NCI-H2196 treated with DMSO at 0.1 percent for 48 hours (cell line): ENCODE results near the gene DDX25.
"Not testable (repeated sequence)": the region's sequence is repeated elsewhere in the genome, so short reads cannot be mapped to it uniquely, and the experiment has no call there.

ENCODE experiments used
- DNase-seq: peaks from one replicate; lab custom pipeline; 2025; ENCODE audit not compliant: unreplicated experiment; lab: John Stamatoyannopoulos, UW

Gene DDX25

DNA sequence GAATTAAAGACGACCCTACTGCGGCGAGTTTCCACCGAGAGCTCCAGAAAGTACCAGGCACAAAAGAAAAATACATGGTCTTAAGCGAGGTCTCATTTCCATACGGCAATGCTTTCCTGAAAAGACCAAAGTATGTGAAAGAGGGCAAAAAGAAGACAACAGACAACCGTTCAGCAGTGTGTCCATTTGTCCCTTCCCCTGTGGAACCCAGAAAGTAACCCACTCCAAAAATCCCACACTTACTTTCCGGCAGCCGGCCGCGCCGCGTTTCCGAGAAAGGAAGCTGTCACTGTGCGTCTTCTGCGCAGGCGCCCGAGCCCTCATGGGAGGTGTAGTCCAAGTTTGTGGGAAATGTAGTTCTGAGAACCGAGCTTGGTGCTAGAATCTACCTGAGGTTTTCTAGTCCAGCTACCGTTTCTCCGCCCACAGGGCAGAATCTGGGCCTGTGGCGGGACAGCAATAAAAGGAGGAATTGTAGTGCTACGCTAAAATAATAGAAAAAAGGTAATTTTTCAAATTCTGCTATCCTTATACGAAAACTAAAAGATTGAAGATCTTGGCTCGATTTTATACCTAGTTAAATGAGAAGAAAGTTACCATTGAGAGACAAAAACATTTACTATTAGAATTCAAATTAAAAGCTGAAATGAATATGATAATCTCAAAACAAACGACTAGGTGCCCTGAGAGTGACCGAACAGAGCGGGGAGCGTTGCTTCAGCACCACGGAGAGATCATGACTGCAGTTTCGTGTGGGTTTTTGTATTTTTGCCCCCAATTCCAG is 1.2 kb upstream of the DDX25 start, which contains the start of gene PUS3:
Gene PUS3, minus strand, starts transcription at position 280 of the 784 bp plus-strand sequence. CDS start 6,922 bp downstream, outside the sequence.
- peak; percentile 91 for DNase-seq

DNA sequence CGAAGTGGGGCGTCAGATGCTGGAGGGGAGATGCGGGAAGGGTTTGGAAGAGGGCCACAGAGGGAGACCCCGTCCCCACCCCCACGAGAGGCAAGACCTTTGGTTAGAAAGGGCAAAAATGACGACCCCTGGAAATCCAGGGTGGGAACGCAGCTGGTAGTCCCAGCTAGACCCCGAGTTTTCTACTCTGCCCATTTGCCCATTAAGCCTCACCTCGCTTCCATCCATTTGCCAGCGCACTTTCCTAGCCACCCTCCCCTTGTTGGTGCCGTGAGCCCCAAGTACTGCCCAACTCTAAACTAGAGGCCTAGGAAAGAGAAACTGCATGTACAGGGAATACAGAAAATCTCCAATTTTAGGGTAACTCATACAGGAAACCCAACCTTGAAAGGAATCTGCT is 370 bp downstream of the DDX25 start:
- DNase-seq: no peak

DNA sequence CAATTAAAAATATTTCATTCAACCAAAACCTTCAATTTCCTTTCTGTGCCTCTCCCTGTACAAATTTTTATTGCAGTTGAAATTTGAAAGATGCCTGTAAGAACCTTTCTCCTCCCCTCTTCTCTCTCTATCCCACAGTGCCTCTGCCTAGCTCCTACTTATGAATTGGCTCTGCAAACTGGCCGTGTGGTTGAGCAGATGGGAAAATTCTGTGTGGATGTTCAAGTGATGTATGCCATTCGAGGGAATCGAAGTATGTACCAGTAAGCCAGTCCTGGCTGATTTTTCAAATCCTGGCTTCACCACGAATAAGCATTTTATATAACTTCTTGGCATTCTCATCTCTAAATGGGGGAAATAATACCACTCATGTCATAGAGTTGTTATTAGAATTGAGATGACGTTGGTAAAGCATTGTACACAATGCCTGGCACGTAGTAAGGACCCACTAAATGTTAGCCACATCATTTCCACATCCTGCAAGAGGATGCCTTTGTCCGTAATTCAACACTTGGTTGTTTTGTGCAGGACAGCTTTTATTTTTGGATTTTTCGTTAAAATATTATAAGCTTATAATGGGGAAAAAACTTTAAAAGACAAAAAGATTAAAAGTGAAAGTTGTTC is 6.0 kb downstream of the DDX25 start:
- no peak for DNase-seq

DNA sequence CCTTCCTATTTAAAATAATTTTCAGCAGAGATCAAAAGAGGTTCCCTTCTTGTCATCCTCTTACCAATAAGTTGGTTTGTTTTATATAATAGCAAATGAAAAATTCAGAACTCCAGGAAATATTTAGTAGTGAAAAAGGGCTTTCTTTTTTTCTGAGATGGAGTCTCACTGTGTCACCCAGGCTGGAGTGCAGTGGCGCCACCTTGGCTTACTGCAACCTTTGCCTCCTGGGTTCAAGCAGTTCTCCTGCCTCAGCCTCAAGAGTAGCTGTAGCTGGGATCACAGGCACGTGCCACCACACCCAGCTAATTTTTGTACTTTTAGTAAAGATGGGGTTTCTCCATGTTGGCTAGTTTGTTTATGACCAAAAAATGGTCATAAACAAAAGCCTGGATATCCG is 10.3 kb downstream of the DDX25 start:
- DNase-seq: not testable (repeated sequence)

DNA sequence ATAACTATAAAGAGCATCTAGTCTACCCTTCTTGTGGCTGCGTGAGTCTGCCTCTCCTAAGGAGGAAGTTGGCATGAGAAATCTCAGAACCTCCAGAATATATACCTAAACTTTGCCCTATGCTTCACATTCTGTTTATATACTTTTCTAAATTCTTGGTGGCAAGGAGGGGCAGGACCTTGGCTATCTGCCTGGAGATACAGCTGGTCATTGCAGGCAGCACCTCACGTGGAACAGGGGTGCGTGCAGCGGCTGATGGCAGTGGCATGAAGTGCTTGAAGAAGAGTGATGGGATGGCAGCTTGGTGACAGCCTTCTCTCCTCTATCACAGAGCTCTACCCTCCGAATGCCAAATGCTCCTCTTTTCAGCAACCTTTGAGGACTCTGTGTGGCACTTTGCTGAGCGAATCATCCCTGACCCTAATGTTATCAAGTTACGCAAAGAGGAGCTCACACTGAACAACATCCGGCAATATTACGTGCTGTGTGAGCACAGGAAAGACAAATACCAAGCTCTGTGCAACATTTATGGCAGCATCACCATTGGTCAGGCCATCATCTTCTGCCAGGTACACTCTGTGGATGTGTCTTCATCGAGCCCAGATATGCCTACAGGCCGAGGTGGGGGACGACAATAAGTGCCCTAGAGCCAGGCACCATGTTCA is 12.5 kb downstream of the DDX25 start:
- DNase-seq: no peak

DNA sequence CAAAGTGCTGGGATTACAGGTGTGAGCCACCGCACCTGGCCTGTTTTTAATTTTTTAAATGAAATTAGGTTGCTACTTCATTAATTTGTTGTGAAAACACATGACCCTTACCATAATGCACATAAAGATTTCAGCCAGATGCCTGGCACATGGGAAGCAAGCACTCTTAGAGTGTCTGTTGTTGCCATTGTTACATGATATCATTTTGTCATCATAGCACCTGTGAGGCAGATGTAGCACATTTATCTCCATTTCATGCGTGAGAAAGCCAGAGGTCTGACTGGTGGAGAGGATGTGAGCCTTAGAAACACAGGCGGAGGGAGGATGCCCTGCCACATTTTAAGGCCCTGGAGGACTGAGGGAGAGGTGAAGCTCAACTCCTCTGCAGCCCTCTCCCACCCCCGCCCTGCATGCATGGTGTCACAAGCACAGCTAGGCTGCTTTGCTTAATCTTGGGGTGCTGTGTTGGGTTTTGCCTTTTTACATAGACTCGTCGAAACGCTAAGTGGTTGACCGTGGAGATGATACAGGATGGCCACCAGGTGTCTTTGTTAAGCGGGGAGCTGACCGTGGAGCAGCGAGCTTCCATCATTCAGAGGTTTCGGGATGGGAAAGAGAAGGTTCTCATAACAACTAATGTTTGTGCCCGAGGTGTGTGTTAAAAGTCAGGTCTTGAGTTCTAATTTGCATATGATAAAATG is 14.0 kb downstream of the DDX25 start:
- DNase-seq: no peak

DNA sequence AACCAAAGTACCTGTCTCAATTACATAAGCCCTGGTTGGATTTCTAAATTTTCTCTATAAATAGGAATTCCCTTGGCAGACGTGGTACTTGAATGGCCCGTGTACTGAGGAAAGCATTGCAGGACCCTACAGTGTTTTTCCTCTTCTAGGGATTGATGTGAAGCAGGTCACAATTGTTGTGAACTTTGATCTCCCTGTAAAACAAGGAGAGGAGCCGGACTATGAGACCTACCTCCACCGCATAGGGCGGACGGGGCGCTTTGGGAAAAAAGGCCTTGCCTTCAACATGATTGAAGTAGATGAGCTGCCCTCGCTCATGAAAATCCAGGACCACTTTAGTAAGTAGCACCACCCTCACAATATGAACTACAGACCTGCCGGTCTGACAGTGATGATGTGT is 16.7 kb downstream of the DDX25 start:
- no peak for DNase-seq

DNA sequence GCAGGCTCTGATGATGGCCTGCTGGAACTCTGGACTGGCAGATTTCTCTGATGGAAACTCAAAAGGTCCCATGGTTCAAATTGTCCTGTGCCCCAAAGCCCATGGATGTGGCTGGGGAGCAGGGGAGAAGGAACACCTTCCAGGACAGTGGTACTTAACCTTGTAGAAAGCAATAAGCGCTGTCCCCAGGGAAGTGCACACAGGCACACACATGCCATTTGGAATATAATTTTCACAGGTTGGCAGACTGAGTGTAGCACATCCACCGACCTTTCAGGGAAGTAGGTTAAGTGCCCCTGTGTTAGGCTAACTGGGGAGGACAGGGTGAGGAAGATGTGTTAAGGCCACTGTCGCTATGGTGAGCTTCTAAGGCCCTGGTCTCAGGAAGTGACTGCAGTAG is 17.8 kb downstream of the DDX25 start:
- no peak for DNase-seq

DNA sequence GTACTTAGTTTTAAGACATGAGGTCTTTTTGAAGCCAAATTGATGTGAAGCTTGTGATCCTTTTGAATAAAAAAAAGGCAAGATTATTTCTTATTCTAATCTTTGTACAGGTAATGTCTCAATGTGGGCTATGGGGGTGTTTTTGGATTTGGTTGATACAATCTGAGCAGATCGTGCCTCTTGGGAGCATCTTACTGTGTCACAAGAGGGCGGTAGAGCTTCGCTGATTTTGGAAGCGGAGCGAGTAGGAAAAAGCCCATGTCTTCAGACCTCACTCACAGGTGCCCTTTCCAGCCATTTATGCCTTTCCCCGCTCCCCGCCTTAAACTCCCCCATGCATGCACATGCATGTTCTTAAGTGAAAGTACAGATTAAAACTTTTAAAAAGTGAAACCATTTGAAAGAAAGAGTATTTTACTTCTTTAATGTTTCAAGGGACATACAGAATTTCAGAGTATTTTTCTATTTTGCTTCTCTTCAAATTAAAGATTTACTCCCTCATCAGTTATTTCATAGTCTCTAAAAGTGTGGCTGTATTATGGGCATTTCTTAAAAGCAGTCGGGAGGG is 18.8 kb downstream of the DDX25 start:
- peak; percentile 48 for DNase-seq

DNA sequence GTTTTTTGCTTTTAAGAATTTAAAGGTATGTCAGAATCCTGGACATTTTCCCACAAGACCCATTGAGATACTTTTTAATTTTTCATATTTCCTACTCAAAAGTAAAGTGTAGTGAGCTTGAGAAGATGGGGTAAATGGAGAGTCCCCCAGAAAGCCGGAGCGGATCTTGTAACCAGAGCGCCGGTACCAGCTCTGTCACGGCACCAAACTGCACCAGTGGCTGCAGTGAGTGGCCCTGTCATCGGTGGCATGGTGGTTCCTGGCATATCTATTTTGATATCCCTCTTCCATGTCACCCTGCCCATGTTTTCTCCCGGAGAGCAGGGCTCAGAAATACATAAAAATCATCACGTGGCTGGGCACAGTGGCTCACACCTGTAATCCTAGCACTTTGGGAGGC is 19.3 kb downstream of the DDX25 start:
- DNase-seq: no peak

DNA sequence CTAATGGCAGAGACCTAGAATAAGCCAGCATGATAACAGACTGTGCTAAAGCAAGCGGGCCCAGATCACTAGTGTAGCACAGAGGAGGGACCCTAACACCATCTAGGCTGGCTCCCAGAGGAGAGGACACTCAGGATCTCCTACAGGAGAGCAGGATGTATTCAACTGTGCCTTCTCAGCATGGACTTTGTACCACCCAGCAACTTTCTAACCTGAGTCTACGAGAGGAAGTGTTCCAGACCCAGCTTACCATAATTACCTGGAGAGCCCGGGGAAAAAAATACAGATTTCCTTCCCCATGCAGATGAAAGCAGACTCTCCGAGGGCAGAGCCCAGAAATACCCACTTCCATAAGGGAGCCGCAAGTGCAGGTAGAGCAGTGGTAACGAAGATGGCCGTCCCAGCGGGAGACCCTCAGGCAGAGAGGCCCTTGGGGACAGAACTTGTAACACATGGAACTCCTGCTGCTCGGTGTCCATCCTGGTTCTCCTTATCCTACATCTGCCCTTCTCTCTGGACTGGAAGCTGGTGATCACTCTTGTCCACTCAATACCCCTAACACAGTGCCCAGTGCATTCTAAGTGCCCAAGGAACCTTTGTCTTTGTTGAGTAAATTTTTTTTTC is 20.2 kb downstream of the DDX25 start:
- no peak for DNase-seq

DNA sequence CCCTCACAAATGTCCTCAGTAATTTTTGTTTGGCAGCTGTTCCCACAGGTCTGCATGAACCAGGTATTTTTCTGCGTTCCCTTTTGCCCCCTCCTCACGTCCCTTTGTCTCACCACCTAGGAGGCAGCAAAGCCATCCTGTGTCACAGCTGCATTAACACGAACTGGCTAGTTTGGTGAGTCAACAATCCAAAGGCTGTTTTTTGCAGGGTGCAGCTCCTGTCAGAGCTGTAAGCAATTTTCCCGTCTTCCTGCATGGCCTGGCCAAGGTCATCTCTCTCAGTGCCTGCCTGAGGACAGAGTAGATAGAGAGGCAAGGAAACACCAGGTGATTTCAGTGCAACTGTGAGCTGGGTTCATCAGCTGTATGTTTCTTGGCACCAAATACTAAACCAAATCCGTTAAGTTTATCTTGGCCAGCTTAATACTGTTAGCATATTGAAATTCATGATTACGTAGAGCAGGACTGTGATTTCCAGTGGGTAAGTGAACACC is 21.0 kb downstream of the DDX25 start:
- no peak for DNase-seq

DNA sequence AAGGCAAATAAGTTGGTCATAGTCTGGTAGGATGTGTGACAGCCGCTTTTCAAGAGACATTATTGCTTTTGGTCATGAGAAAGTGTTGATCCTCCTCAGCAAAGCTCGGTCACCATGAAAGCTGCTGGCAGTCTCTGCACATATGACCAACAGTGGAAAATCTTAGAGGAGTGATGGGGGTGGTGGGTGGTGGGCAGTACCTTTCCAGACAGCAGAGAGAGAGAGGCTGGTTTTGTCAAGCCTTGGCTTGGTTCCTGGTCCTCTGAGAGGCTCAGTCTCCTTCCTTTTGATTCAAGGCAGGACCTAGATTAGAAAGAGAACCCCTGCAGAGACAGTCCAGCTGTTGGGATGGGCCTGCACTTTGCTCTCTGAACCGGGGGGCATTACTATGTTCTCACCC is 21.5 kb downstream of the DDX25 start:
- no peak for DNase-seq

DNA sequence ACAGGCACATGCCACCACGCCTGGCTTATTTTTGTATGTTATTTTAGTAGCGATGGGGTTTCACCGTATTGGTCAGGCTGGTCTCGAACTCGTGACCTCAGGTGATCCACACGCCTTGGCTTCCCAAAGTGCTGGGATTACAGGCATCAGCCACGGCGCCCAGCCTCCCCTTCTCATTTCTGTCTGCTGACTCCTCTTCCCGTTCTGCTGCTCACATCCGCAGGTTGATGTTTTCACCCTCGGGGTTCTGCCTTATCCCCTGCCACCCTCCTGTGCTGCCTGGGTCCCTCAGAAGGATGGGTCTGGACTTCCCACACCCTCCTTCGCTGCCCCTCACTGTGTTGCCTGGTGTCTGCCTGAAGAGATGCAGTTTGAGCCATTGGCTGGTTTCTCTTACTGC is 22.4 kb downstream of the DDX25 start:
- DNase-seq: no peak

DNA sequence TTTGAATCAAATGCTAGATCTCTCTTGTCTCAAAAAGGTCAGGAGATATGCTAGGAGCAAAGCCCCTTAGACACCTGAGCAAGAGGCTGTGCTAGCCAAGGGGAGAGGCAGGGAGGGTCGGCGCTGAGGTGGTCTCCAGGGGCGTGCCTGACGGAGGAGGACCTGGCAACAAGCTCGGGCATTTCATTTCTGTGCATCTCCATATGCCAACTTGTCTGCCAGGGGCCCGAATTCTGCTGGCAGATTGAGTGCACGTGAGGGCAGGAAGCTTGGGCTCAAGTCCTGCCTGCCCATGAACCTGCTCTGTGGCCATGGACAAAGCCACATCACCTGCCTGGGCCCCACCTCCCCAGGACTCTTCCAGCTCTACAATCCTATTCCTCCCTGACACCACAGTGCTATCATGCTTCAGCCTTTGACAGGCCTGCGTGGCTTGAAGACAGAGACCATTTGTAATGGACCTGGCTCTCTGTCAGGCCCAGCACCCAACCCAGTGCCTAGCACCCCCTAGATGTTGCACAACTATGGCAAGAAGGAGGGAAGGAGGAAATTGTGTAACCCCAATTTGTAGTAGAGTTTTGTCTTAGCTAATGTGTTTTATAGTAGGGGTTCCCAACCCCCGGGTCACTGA is 25.3 kb downstream of the DDX25 start:
- DNase-seq: no peak

DNA sequence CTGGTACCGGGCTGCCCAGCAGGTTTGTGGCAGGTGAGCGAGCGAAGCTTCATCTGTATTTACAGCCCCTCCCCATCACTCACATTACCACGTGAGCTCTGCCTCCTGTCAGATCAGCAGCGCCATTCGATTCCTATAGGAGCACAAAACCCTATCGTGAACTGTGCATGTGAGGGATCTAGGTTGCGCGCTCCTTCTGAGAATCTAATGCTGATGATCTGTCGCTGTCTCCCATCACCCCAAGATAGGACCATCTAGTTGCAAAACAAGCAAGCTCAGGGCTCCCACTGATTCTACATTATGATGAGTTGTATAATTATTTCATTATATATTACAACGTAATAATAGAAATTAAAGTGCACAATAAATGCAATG is 25.8 kb downstream of the DDX25 start:
- no peak for DNase-seq

DNA sequence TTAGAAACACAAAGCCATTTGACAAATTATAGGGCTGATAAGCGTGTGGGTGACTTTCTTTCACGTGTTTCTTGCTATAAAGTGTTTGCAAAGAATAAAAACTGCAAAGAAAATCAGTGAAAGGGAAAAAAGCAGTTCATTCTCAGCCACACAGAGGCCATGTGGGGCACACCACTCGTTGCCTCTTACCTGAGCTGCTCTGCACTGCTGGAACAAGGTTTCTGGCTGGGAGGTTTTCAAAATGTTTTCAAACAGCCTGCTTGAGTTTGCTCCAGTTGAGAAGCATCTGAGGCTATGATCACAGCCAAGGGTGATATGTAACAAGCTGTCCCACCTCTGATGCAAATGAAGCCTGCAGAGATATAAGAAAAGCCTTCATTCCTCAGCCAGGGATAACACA is 26.8 kb downstream of the DDX25 start:
- no peak for DNase-seq

DNA sequence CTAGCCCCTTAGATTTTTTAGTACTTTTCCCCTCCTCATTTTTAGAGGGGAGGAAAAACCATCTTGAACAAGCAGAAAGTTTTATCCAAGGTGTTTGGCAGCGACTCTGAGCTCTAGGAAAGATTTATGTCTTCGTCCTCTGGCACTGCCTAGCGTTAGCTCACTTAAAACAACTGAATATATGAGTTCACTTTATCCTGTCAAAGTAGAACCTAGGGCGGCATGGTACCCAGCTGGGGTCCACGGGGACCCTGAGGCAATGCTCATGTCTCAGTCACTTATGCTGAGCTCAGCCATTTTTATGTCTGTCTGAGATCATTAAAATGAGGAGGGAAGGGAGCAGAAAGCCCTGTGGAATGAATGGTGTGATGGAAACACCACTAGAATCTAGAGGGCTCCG is 27.4 kb downstream of the DDX25 start:
- DNase-seq: no peak

DNA sequence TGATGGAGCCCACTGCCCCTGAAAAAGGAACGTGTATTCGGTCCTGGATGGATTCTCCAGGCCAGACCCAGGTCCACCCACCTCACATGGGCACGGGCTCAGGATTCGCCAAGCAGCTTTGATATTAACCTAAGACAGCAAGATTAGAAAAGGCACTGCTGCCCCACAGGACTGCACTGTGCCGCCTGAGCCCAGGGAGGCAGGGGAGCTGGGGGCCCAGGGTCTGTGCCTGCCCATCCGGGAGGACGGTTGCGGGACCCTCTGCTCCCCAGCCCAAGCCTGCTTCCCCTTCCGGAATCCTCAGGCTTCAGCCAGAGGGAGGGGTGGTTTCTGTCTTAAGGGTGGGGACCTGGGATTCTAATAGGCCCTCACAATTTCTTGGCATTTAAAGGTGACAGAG is 28.0 kb downstream of the DDX25 start:
- no peak for DNase-seq
